Measurements from ENCODE around the gene SLC52A3.

The SLC52A3 gene

GRCh38 chr20:721876-722275 is 46.4 kb downstream of the SLC52A3 start:
- Histone ChIP-seq H3F3A (ENCODE audit: low read depth) (no peaks in the 10 kb centered on the region), H4K20me1 (ENCODE audit: insufficient read depth, low read length, poor library complexity, severe bottlenecking) (no peaks in the 10 kb centered on the region), H2AFZ (ENCODE audit: low read length) (no peak overlapping the region), H3K9me3 (ENCODE audit: insufficient read depth, low read depth, low read length) (no peaks in the 10 kb centered on the region), H3K4me1 (ENCODE audit: insufficient read depth, low read length, poor library complexity, severe bottlenecking) (no peaks in the 10 kb centered on the region), H3K36me3 (ENCODE audit: insufficient read depth, low read length) (no peaks in the 10 kb centered on the region), H3K79me2 (ENCODE audit: insufficient read depth, low read length) (no peaks in the 10 kb centered on the region), H3K4me2 (ENCODE audit: low read depth, low read length, poor library complexity, severe bottlenecking) (no peak overlapping the region), H3K9me2 (replicated peaks; ENCODE audit: low read depth, low read length) (no peaks in the 10 kb centered on the region), H3K4me3 (ENCODE audit: low read length, poor library complexity, severe bottlenecking) (no peak overlapping the region), H3K9ac (ENCODE audit: low read depth, low read length, poor library complexity, severe bottlenecking) (no peak overlapping the region), H3K27me3 (ENCODE audit: insufficient read depth, low read length, poor library complexity, severe bottlenecking) (no peaks in the 10 kb centered on the region)
- TF ChIP-seq EZH2phosphoT487 (IDR thresholded peaks at IDR 0.05; ENCODE audit: borderline replicate concordance) (no peak), CTCF (conservative IDR thresholded peaks at IDR 0.05; ENCODE audit: low read length) (no peak)

DNA sequence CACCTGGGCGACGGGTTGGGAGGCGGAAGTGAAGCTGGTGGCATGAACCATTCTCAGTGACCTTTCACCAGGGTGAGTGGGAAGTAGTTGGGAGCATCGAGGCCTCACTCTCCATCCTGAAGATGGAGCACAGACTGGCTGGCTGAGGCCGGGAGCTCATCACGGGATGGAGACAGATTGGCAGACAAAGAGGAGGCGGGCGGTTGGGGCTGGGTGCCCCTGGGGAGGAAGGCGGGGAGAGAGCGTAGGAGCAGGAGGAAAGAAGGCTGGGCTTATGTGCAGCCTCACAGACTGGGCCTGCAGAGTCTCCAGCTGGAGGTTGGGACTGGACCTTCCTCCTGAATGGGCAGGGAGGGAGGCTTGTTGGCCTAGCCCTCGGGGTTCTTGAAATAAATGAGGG is 48.5 kb downstream of the SLC52A3 start:
- TF ChIP-seq EZH2phosphoT487 (IDR thresholded peaks at IDR 0.05; ENCODE audit: borderline replicate concordance) = no peak
- TF ChIP-seq CTCF (conservative IDR thresholded peaks at IDR 0.05; ENCODE audit: low read length) = no peak
- no peak overlapping the region for H3K9ac ChIP-seq (ENCODE audit: low read depth, low read length, poor library complexity, severe bottlenecking)
- H2AFZ ChIP-seq (ENCODE audit: low read length) = no peak overlapping the region
- H3K79me2 ChIP-seq (ENCODE audit: insufficient read depth, low read length) = no peaks in the 10 kb centered on the region
- H3K4me2 ChIP-seq (ENCODE audit: low read depth, low read length, poor library complexity, severe bottlenecking) = no peak overlapping the region
- H3K9me2 ChIP-seq (replicated peaks; ENCODE audit: low read depth, low read length) = no peaks in the 10 kb centered on the region
- 0 out of 2 replicates have a peak, but pooled peaks cover under 1% of the 10 kb centered on the region for H3K9me3 ChIP-seq (ENCODE audit: insufficient read depth, low read depth, low read length)
- no peaks in the 10 kb centered on the region for H4K20me1 ChIP-seq (ENCODE audit: insufficient read depth, low read length, poor library complexity, severe bottlenecking)
- no peak overlapping the region for H3K4me3 ChIP-seq (ENCODE audit: low read length, poor library complexity, severe bottlenecking)
- H3K36me3 ChIP-seq (ENCODE audit: insufficient read depth, low read length) = no peaks in the 10 kb centered on the region
- H3F3A ChIP-seq (ENCODE audit: low read depth) = no peaks in the 10 kb centered on the region
- H3K27me3 ChIP-seq (ENCODE audit: insufficient read depth, low read length, poor library complexity, severe bottlenecking) = no peaks in the 10 kb centered on the region
- H3K4me1 ChIP-seq (ENCODE audit: insufficient read depth, low read length, poor library complexity, severe bottlenecking) = no peaks in the 10 kb centered on the region

GRCh38 chr20:719068-719467 is 49.2 kb downstream of the SLC52A3 start:
- no peak overlapping the region for H3K4me3 ChIP-seq (ENCODE audit: low read length, poor library complexity, severe bottlenecking)
- peaks cover 7% of the 10 kb centered on the region; the same call in 1 of the 2 replicates for H3K9me3 ChIP-seq (ENCODE audit: insufficient read depth, low read depth, low read length)
- H3K9me2 ChIP-seq (replicated peaks; ENCODE audit: low read depth, low read length) = no peaks in the 10 kb centered on the region
- H3K36me3 ChIP-seq (ENCODE audit: insufficient read depth, low read length) = no peaks in the 10 kb centered on the region
- H3K4me2 ChIP-seq (ENCODE audit: low read depth, low read length, poor library complexity, severe bottlenecking) = no peak overlapping the region
- no peaks in the 10 kb centered on the region for H3K27me3 ChIP-seq (ENCODE audit: insufficient read depth, low read length, poor library complexity, severe bottlenecking)
- TF ChIP-seq CTCF (conservative IDR thresholded peaks at IDR 0.05; ENCODE audit: low read length) = no peak
- no peak for TF ChIP-seq EZH2phosphoT487 (IDR thresholded peaks at IDR 0.05; ENCODE audit: borderline replicate concordance)
- no peaks in the 10 kb centered on the region for H3K4me1 ChIP-seq (ENCODE audit: insufficient read depth, low read length, poor library complexity, severe bottlenecking)
- H2AFZ ChIP-seq (ENCODE audit: low read length) = no peak overlapping the region
- no peaks in the 10 kb centered on the region for H3K79me2 ChIP-seq (ENCODE audit: insufficient read depth, low read length)
- H4K20me1 ChIP-seq (ENCODE audit: insufficient read depth, low read length, poor library complexity, severe bottlenecking) = no peaks in the 10 kb centered on the region
- H3K9ac ChIP-seq (ENCODE audit: low read depth, low read length, poor library complexity, severe bottlenecking) = no peak overlapping the region
- no peaks in the 10 kb centered on the region for H3F3A ChIP-seq (ENCODE audit: low read depth)
